HK-2 (cell line): Measurements from ENCODE around the gene VMP1.
A peak's percentile ranks its signal among the peaks of the same experiment; 100 is the strongest.

Experiments used
- DNase-seq: peaks from one replicate; pipeline ENCODE4 v3.0.0-alpha.2; 2018; ENCODE audit not compliant: unreplicated experiment

VMP1 gene

DNA sequence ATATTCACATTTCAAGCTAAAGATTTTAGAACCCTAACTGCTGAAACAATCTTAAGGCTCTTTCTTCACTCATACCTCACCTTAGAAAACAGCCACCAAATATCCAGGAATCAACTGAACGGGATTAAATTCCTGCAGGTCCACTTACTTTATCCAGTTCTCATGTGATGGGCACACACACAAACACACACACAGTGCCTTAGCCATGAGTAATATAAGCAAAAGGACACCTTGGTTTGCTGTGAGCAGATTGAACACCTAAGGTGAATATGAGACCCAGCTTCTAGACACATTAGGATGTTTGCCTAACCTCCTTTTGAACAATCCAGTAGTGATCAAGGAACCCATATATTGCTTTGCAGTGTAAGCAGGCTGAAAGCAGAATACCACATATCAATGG lies 103.8 kb downstream of the VMP1 start:
- no peak for DNase-seq

- DNase-seq, result no peak
These were observed 104.7 kb downstream of the VMP1 start for GRCh38 chr17:59812139-59812538.

- DNase-seq, result no peak
These were observed 106.8 kb downstream of the VMP1 start for GRCh38 chr17:59814276-59814675.

DNA sequence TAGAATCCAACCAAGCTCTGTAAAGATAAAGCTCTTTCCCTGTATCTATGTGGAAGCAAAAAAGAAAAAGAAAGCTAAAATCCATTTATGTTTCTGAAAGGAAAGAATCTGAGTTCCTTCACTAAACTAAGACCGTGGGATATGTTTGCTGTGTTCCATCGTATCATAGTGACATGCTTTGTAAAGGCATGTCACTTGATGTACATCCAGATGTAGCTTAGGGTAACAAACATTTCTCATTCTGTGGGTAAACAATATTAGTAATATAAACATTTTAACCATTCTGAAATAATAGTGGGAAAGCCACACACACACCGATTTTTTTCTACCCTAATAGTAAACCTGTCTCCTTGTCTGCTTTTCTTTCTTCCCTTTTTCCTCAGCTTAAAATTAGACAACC lies 107.2 kb downstream of the VMP1 start:
- no peak for DNase-seq

DNA sequence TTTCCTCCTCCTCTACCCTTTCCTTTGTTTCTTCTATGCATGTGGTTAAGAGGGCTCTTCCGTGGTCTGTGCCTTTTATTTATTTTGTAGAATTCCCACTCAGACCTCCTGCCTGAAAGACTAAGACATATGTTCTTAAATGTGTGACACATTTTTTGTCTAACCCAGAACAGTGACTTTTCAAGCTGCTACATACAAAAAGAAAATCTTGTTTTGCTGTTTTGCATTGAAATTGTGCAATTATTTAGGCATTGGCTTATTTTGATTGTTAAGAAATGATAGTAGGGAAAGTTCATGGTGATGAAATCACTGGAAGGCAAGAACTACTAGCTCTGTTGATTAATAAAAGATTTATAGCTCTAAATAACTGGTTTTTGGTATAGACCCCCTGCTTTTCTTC lies 108.5 kb downstream of the VMP1 start:
- DNase-seq, result no peak

DNA sequence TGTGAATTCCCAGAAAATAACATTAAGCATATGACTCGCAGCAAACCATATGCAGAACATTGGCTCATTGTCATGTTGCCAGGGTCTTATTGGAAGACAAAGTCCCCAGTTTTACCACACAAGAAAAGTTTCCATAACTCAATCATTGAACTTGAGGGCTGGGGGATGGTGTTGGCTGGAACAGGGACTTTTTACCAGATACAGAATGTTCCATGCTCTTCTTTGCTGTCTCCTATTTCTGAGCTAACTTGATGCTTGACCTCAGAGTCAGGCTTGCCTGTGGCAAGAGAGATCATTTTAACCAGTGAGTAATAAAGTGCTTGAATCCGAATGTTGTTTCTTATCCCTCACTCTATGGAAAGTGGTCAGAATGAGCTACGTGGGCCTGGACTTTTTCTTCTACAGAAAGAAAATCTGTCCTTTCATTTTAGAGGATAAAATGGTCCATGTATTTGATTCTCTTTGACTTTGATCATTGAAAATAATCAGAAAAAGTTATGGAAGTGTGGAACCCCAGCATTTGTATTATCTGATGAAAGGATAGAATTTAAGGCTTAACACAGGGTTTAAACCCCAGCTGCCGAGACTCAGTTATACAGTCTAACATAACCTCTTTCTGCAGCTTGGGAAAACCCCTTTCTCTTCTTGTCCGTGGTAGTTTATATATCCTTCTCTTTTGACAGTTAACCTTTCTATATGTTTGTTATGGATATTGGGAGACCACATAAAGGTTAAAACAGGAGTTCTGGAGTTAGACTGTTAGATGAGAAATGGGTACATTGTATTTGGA lies 118.3 kb downstream of the VMP1 start:
- DNase-seq, result peak; percentile 44

DNA sequence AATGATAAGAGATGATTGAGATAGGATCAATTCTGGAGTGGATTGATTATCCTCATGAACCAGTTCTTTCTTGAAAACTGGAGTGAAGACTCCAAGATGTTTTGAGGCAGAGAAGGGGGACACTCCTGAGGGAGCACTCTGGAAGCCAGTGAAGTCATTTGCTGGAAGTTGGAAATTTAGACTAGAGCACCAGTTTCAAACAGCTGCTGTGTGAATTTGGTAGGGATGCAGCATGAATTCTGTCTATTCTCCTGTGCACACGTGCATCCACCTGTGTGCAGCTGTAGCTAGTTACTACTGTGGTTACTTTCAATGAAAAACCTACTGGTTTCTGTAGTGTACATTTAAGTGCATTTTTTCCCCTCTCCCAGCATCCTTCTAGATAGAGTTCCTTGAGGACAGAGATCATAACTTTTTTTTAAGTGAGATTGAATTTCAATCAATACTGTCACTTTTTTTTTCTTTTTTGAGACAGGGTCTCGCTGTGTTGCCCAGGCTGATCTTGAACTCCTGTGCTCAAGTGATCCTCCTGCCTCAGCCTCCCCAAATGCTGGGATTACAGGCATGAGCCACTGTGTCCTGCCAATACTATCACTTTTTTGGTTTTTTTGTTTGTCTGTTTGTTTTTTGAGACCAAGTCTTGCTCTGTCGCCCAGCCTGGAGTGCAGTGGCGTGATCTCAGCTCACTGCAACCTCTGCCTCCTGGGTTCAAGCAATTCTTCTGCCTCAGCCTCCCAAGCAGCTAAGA lies 119.4 kb downstream of the VMP1 start:
- DNase-seq, result no peak

- peak; percentile 36 for DNase-seq
These were observed 120.4 kb downstream of the VMP1 start for GRCh38 chr17:59827721-59828477.

DNA sequence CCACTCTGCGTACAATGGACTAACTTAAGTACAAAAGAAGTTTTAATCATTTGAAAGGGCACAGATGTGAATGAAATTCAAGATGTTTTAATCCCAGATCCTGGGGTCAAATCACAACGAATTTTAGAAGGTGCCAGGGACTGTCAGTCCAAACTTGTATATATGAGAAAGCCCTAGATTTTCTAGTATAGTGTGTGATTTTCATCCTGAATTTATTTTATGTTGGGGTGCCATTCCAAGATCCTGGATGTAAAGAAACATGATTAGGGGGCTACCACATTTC lies 121.0 kb downstream of the VMP1 start:
- DNase-seq, result no peak

DNA sequence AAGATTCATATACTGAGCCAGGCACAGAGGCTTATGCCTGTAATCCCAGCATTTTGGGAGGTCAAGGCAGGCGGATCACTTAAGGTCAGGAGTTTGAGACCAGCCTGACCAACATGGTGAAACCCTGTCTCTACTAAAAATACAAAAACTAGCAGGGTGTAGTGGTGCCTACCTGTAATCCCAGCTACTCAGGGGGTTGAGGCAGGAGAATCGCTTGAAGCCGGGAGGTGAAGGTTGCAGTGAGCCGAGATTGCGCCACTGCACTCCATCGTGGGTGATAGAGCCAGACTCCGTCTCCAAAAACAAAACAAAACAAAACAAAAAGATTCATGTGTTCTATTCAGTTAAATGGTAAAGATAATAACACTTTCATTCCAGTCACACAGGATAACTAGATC lies 121.4 kb downstream of the VMP1 start:
- DNase-seq, result peak; percentile 41

GRCh38 chr17:59829217-59830006 lies 122.0 kb downstream of the VMP1 start:
- DNase-seq, result peak; percentile 55

GRCh38 chr17:59830007-59830630 lies 122.7 kb downstream of the VMP1 start:
- DNase-seq, result peak; percentile 65

DNA sequence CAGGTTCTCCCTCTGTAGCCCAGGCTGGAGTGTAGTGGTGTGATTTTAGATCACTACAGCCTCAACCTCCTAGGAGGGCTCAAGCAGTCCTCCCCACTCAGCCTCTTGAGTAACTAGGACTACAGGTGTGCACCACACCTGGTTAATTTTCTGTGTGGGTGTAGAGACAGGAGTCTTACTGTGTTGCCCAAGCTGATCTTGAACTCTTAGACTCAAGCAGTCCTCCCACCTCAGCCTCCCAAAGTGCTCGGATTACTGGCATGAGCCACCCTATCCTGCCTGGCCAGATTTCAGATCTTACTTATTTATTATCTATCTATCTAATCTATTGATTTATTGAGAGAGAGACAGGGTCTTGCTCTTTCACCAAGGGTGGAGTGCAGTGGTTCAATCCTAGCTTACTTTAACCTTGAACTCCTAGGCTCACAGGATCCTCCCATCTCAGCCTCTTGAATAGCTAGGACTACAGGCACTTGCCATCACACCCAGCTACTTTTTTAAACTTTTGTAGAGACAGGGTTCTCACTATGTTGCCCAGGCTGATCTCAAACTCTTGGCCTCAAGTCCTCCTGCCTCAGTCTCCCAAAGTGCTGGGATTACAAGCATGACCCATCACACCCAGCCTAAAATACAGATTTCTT lies 123.5 kb downstream of the VMP1 start:
- no peak for DNase-seq

DNA sequence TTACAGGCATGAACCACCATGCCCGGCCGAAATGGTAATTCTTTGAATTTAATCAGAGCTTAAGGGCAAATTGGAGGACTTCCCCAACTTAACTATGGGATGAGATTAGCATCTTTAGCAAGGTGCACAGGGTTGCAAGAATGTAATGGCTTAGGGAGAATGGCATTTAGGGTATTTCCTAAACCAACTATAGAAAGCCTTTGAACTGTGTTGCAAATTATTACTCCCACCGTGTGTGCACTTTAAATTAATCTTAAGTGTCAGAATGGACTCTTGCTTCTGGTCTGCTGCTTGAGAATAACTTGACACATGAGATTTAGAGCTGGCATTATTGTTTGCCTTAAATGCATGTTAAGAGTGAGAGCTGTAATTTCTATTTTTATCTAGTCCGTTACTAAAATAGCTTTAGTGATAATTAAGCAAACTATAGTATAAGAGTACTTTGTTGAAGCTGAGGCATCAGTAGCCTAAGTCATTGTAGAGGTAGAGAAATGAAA lies 125.5 kb downstream of the VMP1 start:
- no peak for DNase-seq

DNA sequence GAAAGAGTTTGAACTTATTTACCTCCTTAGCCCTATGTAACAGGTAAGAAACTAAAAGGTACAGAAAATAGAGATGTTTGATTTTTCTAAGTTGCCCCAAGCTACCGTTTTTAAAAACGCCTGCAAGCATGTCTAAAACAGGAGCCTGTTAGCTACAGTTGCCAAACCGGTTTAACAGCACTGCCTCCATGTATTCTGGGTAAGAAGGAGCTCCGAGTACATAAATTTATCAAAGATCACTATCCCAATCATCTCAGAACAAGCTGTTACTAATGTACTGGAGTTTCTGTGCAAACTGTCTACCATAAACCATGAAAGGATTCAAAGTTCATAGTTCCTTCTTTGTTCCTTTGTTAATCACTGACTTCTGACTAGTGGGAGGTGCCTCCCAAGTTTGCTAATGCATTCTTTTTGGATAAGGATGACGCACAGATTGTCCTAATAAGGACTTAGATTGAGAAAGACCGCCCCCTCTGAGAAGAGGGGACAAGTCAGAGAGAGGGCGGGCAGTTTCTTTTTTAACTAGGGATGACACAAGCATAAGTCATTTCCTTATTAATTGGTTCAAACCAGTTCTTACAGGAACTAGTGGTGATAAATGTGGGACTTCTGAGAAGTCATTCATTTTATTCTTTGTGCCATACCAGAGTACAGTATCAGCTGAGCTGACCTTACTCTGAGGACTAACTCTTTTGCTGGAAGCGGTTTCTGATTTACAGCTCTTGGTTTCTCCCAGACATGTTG lies 130.0 kb downstream of the VMP1 start:
- DNase-seq, result peak; percentile 69

GRCh38 chr17:59838052-59838916 lies 130.8 kb downstream of the VMP1 start:
- peak; percentile 34 for DNase-seq

GRCh38 chr17:59839651-59840328 lies 132.3 kb downstream of the VMP1 start:
- DNase-seq, result peak; percentile 21

GRCh38 chr17:59840329-59841090 lies 133.1 kb downstream of the VMP1 start:
- DNase-seq, result peak; percentile 26
